HG02870 (cell line): ENCODE measurements around the gene LPCAT1.

Experiments
- ATAC-seq: cut with Tn5 transposase; IDR thresholded peaks from one replicate; pipeline ENCODE4 v1.9.1; 2021; ENCODE audit warnings: mild to moderate bottlenecking, moderate library complexity; ENCODE audit not compliant: unreplicated experiment

LPCAT1 gene

DNA sequence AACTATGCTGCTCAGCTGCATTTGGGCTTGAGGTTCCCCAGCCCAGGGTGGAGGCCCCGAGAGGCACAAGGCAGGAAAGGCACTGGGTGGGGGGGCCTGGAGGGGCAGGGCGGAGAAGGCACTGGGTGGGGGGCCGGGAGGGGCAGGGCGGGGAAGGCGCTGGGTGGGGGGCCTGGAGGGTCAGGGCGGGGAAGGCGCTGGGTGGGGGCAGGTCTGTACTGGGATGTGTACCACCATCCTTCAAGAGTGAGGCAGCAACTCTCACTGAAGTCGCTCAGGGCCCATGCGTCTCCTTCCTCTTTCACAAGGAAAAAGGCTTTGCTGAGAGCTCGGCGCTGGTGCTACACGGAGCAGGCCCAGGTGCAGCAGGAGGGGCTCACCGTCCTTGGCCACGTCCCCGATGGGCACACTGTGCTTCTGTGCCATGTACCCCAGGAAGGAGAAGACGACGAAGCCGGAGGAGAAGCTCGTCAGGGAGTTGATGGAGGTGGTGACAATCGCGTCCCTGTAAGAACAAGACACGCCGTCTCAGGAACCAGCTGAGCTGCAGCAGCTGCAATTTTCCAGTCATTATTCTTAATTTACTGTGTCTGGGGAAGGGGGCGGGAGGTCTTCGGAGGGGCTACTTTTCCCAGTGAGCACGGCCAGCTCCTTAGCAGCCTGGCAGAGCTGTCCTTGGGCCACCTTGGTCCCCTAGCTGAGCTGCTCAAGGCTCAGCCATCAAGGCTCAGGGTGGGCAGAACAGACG, 109.3 kb downstream of the LPCAT1 start:
- ATAC-seq = no peak

DNA sequence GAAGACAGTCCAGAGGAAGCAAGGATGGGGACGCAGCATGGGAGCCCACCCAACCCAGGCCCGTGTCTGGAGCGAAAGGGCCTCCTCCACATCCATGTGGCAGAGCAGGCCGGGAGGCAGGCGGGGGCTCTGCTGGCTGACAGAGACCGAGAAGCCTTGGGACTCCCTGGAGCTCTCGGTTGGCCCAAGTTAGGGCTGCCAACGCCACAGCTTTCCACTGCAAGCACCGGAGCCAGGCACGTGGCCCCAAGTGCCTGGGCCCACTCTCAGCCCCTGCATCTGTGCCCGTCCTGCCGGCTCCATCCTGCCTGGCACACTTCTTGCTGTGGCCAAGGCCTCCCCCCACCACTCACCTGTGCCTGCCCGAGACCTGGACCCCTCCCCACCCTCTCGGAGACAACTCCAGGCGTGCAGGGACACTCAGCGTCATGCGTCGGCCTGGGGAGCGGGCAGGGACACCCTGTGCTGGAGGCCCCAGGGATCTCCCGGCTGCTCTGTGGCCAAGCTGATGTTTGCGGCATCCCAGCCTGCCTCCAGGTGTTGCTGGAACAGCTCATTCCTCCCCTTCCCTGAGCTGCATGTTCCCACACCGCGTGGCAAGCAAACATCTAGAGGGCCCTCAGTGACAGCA, 110.0 kb downstream of the LPCAT1 start:
- ATAC-seq = no peak

DNA sequence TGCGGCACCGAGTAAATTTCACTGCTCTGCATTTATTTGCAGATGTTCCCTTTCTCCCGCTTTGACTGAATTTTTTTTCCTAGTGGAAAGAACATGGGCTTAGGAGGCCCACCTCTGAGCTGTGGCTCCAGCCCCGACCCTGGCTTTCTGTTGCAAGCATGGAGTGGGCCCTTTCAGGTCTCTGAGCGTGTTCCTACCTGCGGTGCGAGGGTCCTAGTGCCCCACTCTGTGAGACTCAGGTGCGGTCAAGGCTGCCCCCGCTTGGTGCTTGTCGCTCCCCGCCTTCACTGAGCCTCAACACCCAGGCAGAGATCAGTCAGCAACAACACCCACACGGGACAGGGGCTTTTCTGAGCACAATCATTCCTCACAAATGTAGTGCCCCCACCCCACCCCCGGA, 110.5 kb downstream of the LPCAT1 start:
- ATAC-seq = no peak

DNA sequence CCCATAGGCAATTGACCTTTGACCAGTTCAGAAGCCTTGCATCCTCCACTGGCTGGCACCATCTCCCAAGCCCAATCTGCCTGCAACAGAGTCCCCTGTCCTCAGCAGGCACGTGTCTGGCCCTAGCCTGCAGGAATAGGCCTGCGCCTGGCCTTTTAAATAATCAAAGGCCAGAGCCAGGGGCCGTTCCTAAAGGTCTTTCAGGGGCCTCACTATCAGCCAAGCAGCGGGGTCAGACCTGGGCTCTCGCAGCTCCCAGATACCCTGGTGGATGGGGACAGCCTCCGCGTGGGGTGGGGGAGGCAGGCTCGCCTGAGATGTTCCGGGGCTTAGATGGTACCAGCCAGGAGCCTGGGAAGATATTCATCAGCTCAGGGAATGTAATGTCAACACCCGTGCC, 111.1 kb downstream of the LPCAT1 start:
- no peak for ATAC-seq

DNA sequence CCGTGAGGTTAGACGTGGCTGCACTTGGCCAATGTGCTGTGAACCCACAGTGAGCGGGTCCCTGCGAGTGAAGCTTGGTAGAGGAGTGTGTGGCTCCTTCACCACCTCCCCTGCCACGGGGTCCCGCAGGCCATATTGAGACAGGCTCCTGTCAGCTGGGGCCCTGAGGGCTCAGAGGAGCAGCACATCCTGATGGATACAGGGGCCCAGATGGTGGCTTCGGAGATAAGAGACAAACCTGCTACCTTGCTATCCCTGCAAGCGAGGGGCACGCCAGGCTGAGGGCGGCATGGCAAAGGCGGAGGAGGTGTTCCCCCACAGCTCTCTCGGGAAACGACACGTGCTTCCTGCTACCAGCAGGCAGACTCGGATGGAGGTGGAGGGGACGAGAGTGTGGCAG, 111.6 kb downstream of the LPCAT1 start:
- no peak for ATAC-seq
